OCI-LY7 (cell line): Measurements from ENCODE around the gene EPHA8. TPM values are rescaled to one million over a fixed set of nuclear protein-coding genes. Genes with fewer than 3 reads are reported as not detected.

Source experiments
- BruUV-seq: library from RNA; stranded (reverse); fragments of 400-500 nt; replicated peaks from 2 replicates; lab custom pipeline; 2021; lab: Mats Ljungman, UMichigan
- CTCF ChIA-PET: fragments of 300-600 bp; sonication (Branson Sonifier 250); formaldehyde crosslinking; loops from one replicate; lab custom pipeline; 2022; ENCODE audit warnings: antibody characterized with exemption; ENCODE audit not compliant: unreplicated experiment; lab: Charles Lee
- POLR2A ChIA-PET: fragments of 300-600 bp; sonication (Branson Sonifier 250); formaldehyde crosslinking; loops from one replicate; lab custom pipeline; 2022; ENCODE audit warnings: antibody characterized with exemption; lab: Charles Lee
- DNase-seq: peaks from one replicate; pipeline ENCODE4 v3.0.0-alpha.2; 2015; ENCODE audit warnings: low spot score
- H2AFZ ChIP-seq: fragments of 200-600 bp; sonication (generic), shearing (Covaris generic); 2 replicates; pipeline ENCODE4 v1.6.1; 2014; ENCODE audit warnings: mild to moderate bottlenecking, antibody characterized with exemption, low read length, moderate library complexity
- H3K27ac ChIP-seq: fragments of 200-600 bp; sonication (generic); 2 replicates; pipeline ENCODE4 v1.5.1; 2014; ENCODE audit warnings: mixed run types, low read depth, mild to moderate bottlenecking, moderate library complexity, low read length, inconsistent platforms; ENCODE audit not compliant: poor library complexity, severe bottlenecking
- H3K36me3 ChIP-seq: fragments of 200-600 bp; sonication (generic); 2 replicates; pipeline ENCODE4 v1.6.1; 2014; ENCODE audit warnings: mild to moderate bottlenecking, antibody characterized with exemption, low read length, moderate library complexity, mixed read lengths; ENCODE audit not compliant: insufficient read depth
- H3K4me1 ChIP-seq: fragments of 200-600 bp; sonication (generic); 2 replicates; pipeline ENCODE4 v1.5.1; 2014; ENCODE audit warnings: mild to moderate bottlenecking, low read length; ENCODE audit not compliant: insufficient read depth, poor library complexity, severe bottlenecking
- H3K4me2 ChIP-seq: fragments of 200-600 bp; sonication (generic); 2 replicates; pipeline ENCODE4 v1.6.1; 2014; ENCODE audit warnings: mild to moderate bottlenecking, low read length
- H3K4me3 ChIP-seq: fragments of 200-600 bp; sonication (generic); 2 replicates; pipeline ENCODE4 v1.5.1; 2014; ENCODE audit warnings: mild to moderate bottlenecking, low read depth, low read length; ENCODE audit not compliant: poor library complexity, severe bottlenecking
- H3K79me2 ChIP-seq: fragments of 200-600 bp; sonication (generic); 2 replicates; pipeline ENCODE4 v1.6.1; 2016; ENCODE audit warnings: low read depth, mild to moderate bottlenecking, low read length, moderate library complexity, mixed read lengths; ENCODE audit not compliant: insufficient read depth
- H3K9me2 ChIP-seq: fragments of 200-600 bp; sonication (generic); 2 replicates; pipeline ENCODE4 v1.6.1; 2016; ENCODE audit warnings: mild to moderate bottlenecking, low read length, mixed read lengths; ENCODE audit not compliant: insufficient read depth
- H3K9me3 ChIP-seq: fragments of 200-600 bp; sonication (generic); 2 replicates; pipeline ENCODE4 v1.6.1; 2014; ENCODE audit warnings: mild to moderate bottlenecking, mixed run types, low read length, mixed read lengths
- H4K20me1 ChIP-seq: fragments of 200-600 bp; sonication (generic); 2 replicates; pipeline ENCODE4 v1.6.1; 2014; ENCODE audit warnings: mild to moderate bottlenecking, antibody characterized with exemption, low read length, moderate library complexity, mixed read lengths; ENCODE audit not compliant: insufficient read depth
- CTCF ChIP-seq: fragments of 200-600 bp; sonication (generic); conservative IDR thresholded peaks from 2 replicates; pipeline ENCODE4 v1.5.1; 2014; ENCODE audit warnings: mild to moderate bottlenecking, antibody characterized with exemption, low read length, moderate library complexity, mixed read lengths
- EZH2phosphoT487 ChIP-seq: fragments of 200-600 bp; sonication (generic); IDR thresholded peaks from 2 replicates; pipeline ENCODE4 v1.6.1; 2018; ENCODE audit warnings: low read depth, borderline replicate concordance, mild to moderate bottlenecking, mixed run types, antibody characterized with exemption, low read length, moderate library complexity, mixed read lengths
- intact Hi-C: fragments of 100-400 bp; cut with micrococcal nuclease; formaldehyde crosslinking; loops from one replicate; pipeline ENCODE4 v1.10.0; 2022; ENCODE audit not compliant: unreplicated experiment
- total RNA-seq, 2 experiments: library from RNA; depleted of rRNA in 1 of 2; stranded (reverse); fragments of >200 nt in 1 of 2; shearing (Covaris generic) in 1 of 2; gene quantifications; 2 replicates each; pipeline ENCODE4 v1.2.3, GENCODE V29; 2014 to 2022

Gene EPHA8
- total RNA-seq, 2 experiments from 2014 or later, result not detected

GRCh38 chr1:22633697-22634463, 70.6 kb downstream of the EPHA8 start:
- Histone ChIP-seq H3K4me3 (no peak overlapping the region), H3K79me2 (no peaks in the 10 kb centered on the region), H3K27ac (no peak overlapping the region), H3K4me2 (no peak overlapping the region), H2AFZ (no peak overlapping the region), H3K9me3 (no peaks in the 10 kb centered on the region), H3K36me3 (no peaks in the 10 kb centered on the region), H4K20me1 (no peaks in the 10 kb centered on the region), H3K4me1 (no peaks in the 10 kb centered on the region), H3K9me2 (no peaks in the 10 kb centered on the region)
- ChIA-PET CTCF (no interaction called here), POLR2A (no interaction called here)
- no peak for DNase-seq
- TF ChIP-seq EZH2phosphoT487 (no peak), CTCF (no peak)
- no TSS peak for BruUV-seq
- intact Hi-C loops, result no loop called here

GRCh38 chr1:22635436-22635835, 72.1 kb downstream of the EPHA8 start:
- no TSS peak for BruUV-seq
- Histone ChIP-seq H3K9me2 (no peaks in the 10 kb centered on the region), H3K4me1 (no peaks in the 10 kb centered on the region), H4K20me1 (no peaks in the 10 kb centered on the region), H3K79me2 (no peaks in the 10 kb centered on the region), H3K4me2 (no peak overlapping the region), H3K4me3 (no peak overlapping the region), H3K27ac (no peak overlapping the region), H3K36me3 (no peaks in the 10 kb centered on the region), H2AFZ (no peak overlapping the region), H3K9me3 (no peaks in the 10 kb centered on the region)
- TF ChIP-seq EZH2phosphoT487 (no peak), CTCF (no peak)
- DNase-seq, result no peak
- ChIA-PET CTCF (no interaction called here), POLR2A (interaction anchor here (0.7 kb wide), 1 partner anchor 232 kb away, joined by 3 read pairs; no protein-coding TSS in a partner anchor)
- intact Hi-C loops, result no loop called here

GRCh38 chr1:22636353-22636752, 73.1 kb downstream of the EPHA8 start, which contains the start of gene C1QA:
C1QA (plus strand) TSS chr1:22636628; CDS start chr1:22637617, 989 bp downstream.
- H3K4me3 ChIP-seq, result no peak within 1 kb of the TSS
- DNase-seq, result no peak
- intact Hi-C loops, result no loop called here
- H3K4me2 ChIP-seq, result no peak within 1 kb of the TSS
- no peak within 1 kb of the TSS for H3K27ac ChIP-seq
- H3K36me3 ChIP-seq, result no peaks in the 10 kb centered on the region
- H3K9me3 ChIP-seq, result no peaks in the 10 kb centered on the region
- no peaks in the 10 kb centered on the region for H3K4me1 ChIP-seq
- H4K20me1 ChIP-seq, result no peaks in the 10 kb centered on the region
- ChIA-PET POLR2A (no interaction called here), CTCF (no interaction called here)
- H3K9me2 ChIP-seq, result no peaks in the 10 kb centered on the region
- H2AFZ ChIP-seq, result no peak within 1 kb of the TSS
- no peaks in the 10 kb centered on the region for H3K79me2 ChIP-seq
- TF ChIP-seq EZH2phosphoT487 (no peak), CTCF (no peak)
- BruUV-seq, result no TSS peak
